PC-3 (cell line): ENCODE data around the gene MAEA. TPM values are rescaled to one million over a fixed set of nuclear protein-coding genes. Genes with fewer than 3 reads are reported as not detected.

Source experiments
- ATAC-seq: fragments of 200-7000 bp; cut with Tn5 transposase; 2 replicates; pipeline ENCODE4 v1.9.1; 2020; ENCODE audit warnings: mild to moderate bottlenecking, moderate library complexity
- BruUV-seq: library from RNA; stranded (reverse); fragments of 400-500 nt; replicated peaks from 2 replicates; lab custom pipeline; 2021; lab: Mats Ljungman, UMichigan
- CTCF ChIA-PET: fragments of 300-600 bp; sonication (Branson Sonifier 250); formaldehyde crosslinking; loops from one replicate; lab custom pipeline; 2022; ENCODE audit warnings: antibody characterized with exemption; lab: Charles Lee
- POLR2A ChIA-PET: fragments of 300-600 bp; sonication (Branson Sonifier 250); formaldehyde crosslinking; loops from one replicate; lab custom pipeline; 2022; ENCODE audit warnings: antibody characterized with exemption; ENCODE audit not compliant: unreplicated experiment; lab: Charles Lee
- DNase-seq: peaks from one replicate; pipeline ENCODE4 v3.0.0-alpha.2; 2015
- H2AFZ ChIP-seq: fragments of 300-600 bp; sonication (generic); 2 replicates; pipeline ENCODE4 v1.6.0; 2016; ENCODE audit warnings: antibody characterized with exemption, low read length
- H3F3A ChIP-seq: fragments of 300-600 bp; sonication (generic); one replicate; pipeline ENCODE4 v1.6.0; 2017; ENCODE audit warnings: antibody characterized with exemption, low read length, control low read depth, mild to moderate bottlenecking; ENCODE audit not compliant: unreplicated experiment
- H3K27ac ChIP-seq: fragments of 300-600 bp; sonication (generic); 2 replicates; pipeline ENCODE4 v1.5.1; 2016; ENCODE audit warnings: mild to moderate bottlenecking, low read length
- H3K27me3 ChIP-seq: fragments of 300-600 bp; sonication (generic); 2 replicates; pipeline ENCODE4 v1.6.1; 2016; ENCODE audit warnings: low read length, mixed read lengths
- H3K36me3 ChIP-seq: fragments of 300-600 bp; sonication (generic); 2 replicates; pipeline ENCODE4 v1.6.1; 2016; ENCODE audit warnings: low read depth, mixed run types, low read length, mixed read lengths
- H3K4me1 ChIP-seq: fragments of 300-600 bp; sonication (generic); 2 replicates; pipeline ENCODE4 v1.5.1; 2016; ENCODE audit warnings: low read length; ENCODE audit not compliant: insufficient read depth
- H3K4me2 ChIP-seq: fragments of 300-600 bp; sonication (generic); 2 replicates; pipeline ENCODE4 v1.6.0; 2016; ENCODE audit warnings: low read length
- H3K4me3 ChIP-seq: fragments of 300-600 bp; sonication (generic); 2 replicates; pipeline ENCODE4 v1.5.1; 2016; ENCODE audit warnings: mild to moderate bottlenecking, low read length, mixed read lengths
- H3K79me2 ChIP-seq: fragments of 300-600 bp; sonication (generic); 2 replicates; pipeline ENCODE4 v1.6.1; 2017; ENCODE audit warnings: low read length, mixed read lengths
- H3K9ac ChIP-seq: fragments of 300-600 bp; sonication (generic); 2 replicates; pipeline ENCODE4 v1.6.0; 2016; ENCODE audit warnings: mild to moderate bottlenecking, low read length
- H3K9me2 ChIP-seq: fragments of 300-600 bp; sonication (generic); replicated peaks from 2 replicates; pipeline ENCODE4 v1.6.1; 2016; ENCODE audit warnings: mixed run types, low read length, mixed read lengths
- H3K9me3 ChIP-seq: fragments of 300-600 bp; sonication (generic); 2 replicates; pipeline ENCODE4 v1.6.1; 2016; ENCODE audit warnings: low read length, mixed read lengths
- H4K20me1 ChIP-seq: fragments of 300-600 bp; sonication (generic); 2 replicates; pipeline ENCODE4 v1.6.1; 2016; ENCODE audit warnings: low read length, mixed read lengths
- EZH2 ChIP-seq: fragments of 300-600 bp; sonication (generic); IDR thresholded peaks from one replicate; pipeline ENCODE4 v1.6.1; 2017; ENCODE audit warnings: antibody characterized with exemption, mild to moderate bottlenecking, low read length; ENCODE audit not compliant: unreplicated experiment
- EZH2phosphoT487 ChIP-seq: fragments of 300-600 bp; sonication (generic); IDR thresholded peaks from 2 replicates; pipeline ENCODE4 v1.6.1; 2018; ENCODE audit warnings: mild to moderate bottlenecking, antibody characterized with exemption, low read length, borderline replicate concordance
- intact Hi-C: fragments of 100-400 bp; cut with micrococcal nuclease; formaldehyde crosslinking; loops from 2 replicates; pipeline ENCODE4 v1.9.0; 2023
- total RNA-seq: library from RNA; depleted of rRNA; stranded (reverse); fragments of >200 nt; gene quantifications from 2 replicates; pipeline ENCODE4 v1.2.3, GENCODE V29; 2014
- TF ChIP-seq, protein P1 (sequence below): fragments of 300-600 bp; sonication (generic); conservative IDR thresholded peaks from 2 replicates; pipeline ENCODE4 v1.5.1; 2017; ENCODE audit warnings: antibody characterized with exemption, low read depth, mild to moderate bottlenecking, low read length

MAEA gene
- total RNA-seq, 1 experiment from 2014 or later: 48.1 TPM

DNA sequence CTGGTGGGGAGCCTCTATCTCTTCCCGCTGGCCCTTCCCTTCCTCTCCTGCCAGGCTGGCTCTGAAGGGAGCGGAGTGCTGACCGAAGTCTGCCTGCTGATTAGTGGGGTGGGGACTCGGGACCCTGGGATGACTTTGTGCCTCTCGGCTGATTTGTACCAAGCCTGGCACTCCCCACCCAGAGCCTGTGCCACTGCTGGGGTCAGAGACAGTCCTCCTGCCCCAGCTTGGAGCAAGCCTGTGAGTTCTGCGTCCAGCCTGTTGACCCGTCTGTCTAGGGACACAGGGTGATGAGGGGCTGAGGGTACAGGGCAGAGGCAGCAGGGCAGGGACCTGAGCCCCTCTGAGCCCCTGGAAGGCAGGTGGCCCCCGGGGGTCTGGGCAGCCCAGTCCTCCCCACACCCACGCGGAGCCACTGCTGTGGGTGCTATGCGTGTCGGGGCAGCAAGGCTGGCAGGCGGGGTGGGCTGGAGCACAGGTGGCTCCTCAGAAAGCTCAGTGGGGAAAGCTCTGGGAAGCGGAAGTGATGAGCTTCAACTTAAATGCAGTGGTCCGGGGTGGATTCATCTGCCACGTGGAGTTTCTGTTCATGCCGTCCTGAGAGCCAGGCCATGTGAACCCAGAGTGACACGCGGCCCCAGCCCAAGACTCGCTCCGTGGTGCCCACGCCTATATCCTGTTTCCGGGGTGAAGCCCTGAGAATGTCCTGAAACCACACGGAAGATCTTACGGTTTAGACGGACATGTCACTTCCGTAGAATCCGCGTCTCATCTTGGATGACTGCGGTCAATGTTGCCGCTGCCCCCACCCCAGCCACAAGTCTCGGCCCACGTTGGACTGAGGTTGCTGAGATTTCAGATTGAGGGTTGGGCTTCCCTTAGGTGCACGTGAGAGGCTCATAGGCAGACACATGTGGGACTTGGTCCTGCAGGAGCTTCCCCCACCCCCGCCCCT is 36.3 kb downstream of the MAEA start:
- intact Hi-C loops: no loop called here
- CTCF ChIA-PET: no interaction called here

GRCh38 chr4:1326751-1327525 is 37.2 kb downstream of the MAEA start:
- Histone ChIP-seq H3K27ac (no peak overlapping the region), H3K4me1 (peaks cover 26% of the 10 kb centered on the region), H3K9me2 (no peaks in the 10 kb centered on the region), H3K36me3 (peaks cover 7% of the 10 kb centered on the region; the same call in 1 of the 2 replicates), H3F3A (peaks cover 4% of the 10 kb centered on the region), H3K79me2 (peaks cover 22% of the 10 kb centered on the region; the same call in 1 of the 2 replicates), H3K4me2 (no peak overlapping the region), H4K20me1 (peaks cover 3% of the 10 kb centered on the region; the same call in 1 of the 2 replicates), H3K27me3 (no peaks in the 10 kb centered on the region), H3K9me3 (no peaks in the 10 kb centered on the region), H2AFZ (no peak overlapping the region), H3K9ac (no peak overlapping the region), H3K4me3 (no peak overlapping the region)
- ChIA-PET POLR2A (no interaction called here), CTCF (no interaction called here)
- TF ChIP-seq EZH2: no peak
- no peak for TF ChIP-seq EZH2phosphoT487
- TF ChIP-seq, protein P1, sequence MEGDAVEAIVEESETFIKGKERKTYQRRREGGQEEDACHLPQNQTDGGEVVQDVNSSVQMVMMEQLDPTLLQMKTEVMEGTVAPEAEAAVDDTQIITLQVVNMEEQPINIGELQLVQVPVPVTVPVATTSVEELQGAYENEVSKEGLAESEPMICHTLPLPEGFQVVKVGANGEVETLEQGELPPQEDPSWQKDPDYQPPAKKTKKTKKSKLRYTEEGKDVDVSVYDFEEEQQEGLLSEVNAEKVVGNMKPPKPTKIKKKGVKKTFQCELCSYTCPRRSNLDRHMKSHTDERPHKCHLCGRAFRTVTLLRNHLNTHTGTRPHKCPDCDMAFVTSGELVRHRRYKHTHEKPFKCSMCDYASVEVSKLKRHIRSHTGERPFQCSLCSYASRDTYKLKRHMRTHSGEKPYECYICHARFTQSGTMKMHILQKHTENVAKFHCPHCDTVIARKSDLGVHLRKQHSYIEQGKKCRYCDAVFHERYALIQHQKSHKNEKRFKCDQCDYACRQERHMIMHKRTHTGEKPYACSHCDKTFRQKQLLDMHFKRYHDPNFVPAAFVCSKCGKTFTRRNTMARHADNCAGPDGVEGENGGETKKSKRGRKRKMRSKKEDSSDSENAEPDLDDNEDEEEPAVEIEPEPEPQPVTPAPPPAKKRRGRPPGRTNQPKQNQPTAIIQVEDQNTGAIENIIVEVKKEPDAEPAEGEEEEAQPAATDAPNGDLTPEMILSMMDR: no peak
- no TSS peak for BruUV-seq
- ATAC-seq (no peak), DNase-seq (no peak)
- intact Hi-C loops: no loop called here

More for the DNA sequence above, 36.3 kb downstream of the MAEA start:
- TF ChIP-seq EZH2 (no peak), EZH2phosphoT487 (no peak)
- TF ChIP-seq, protein P1: no peak
- H3K9me3 ChIP-seq: no peaks in the 10 kb centered on the region
- H3K36me3 ChIP-seq: peaks cover 7% of the 10 kb centered on the region; the same call in 1 of the 2 replicates
- H3K4me3 ChIP-seq: no peak overlapping the region
- H3K27me3 ChIP-seq: no peaks in the 10 kb centered on the region
- no peak overlapping the region for H3K4me2 ChIP-seq
- peaks cover 20% of the 10 kb centered on the region; the same call in 1 of the 2 replicates for H3K79me2 ChIP-seq
- peaks cover 27% of the 10 kb centered on the region for H3K4me1 ChIP-seq
- no peaks in the 10 kb centered on the region for H3K9me2 ChIP-seq
- no peak overlapping the region for H3K9ac ChIP-seq
- POLR2A ChIA-PET: no interaction called here
- peaks cover 4% of the 10 kb centered on the region for H3F3A ChIP-seq
- no peak overlapping the region for H3K27ac ChIP-seq
- no peak overlapping the region for H2AFZ ChIP-seq
- peaks cover 3% of the 10 kb centered on the region; the same call in 1 of the 2 replicates for H4K20me1 ChIP-seq
- DNase-seq: no peak
- no TSS peak for BruUV-seq
- no peak for ATAC-seq
